SK-N-MC (cell line): ENCODE results near the gene TSPAN12.
A peak's percentile ranks its signal among the peaks of the same experiment; 100 is the strongest.
"Not testable (repeated sequence)": the region's sequence is repeated elsewhere in the genome, so short reads cannot be mapped to it uniquely, and the experiment has no call there.

Experiments
- DNase-seq: peaks from one replicate; pipeline ENCODE4 v3.0.0-alpha.2; 2011; ENCODE audit warnings: low read depth, low spot score
- H3K27ac ChIP-seq: fragments of 200-600 bp; sonication (generic); 2 replicates; pipeline ENCODE4 v1.5.1; 2016; ENCODE audit warnings: mixed run types
- H3K36me3 ChIP-seq: fragments of 200-600 bp; sonication (generic); 2 replicates; pipeline ENCODE4 v1.6.1; 2017; ENCODE audit warnings: antibody characterized with exemption, low read length, mixed read lengths; ENCODE audit not compliant: insufficient read depth
- H3K4me3 ChIP-seq: fragments of 200-600 bp; sonication (generic); 2 replicates; pipeline ENCODE4 v1.5.1; 2016
- H3K9ac ChIP-seq: fragments of 200-600 bp; sonication (generic); 2 replicates; pipeline ENCODE4 v1.8.0; 2017; ENCODE audit warnings: mixed run types, mixed read lengths; ENCODE audit not compliant: insufficient read length
- H3K9me3 ChIP-seq: fragments of 200-600 bp; sonication (generic); 2 replicates; pipeline ENCODE4 v1.6.1; 2017; ENCODE audit warnings: low read depth, mild to moderate bottlenecking, antibody characterized with exemption, low read length, moderate library complexity, mixed read lengths
- EZH2 ChIP-seq: fragments of 200-600 bp; sonication (generic); IDR thresholded peaks from one replicate; pipeline ENCODE4 v1.6.1; 2017; ENCODE audit warnings: antibody characterized with exemption
- FOXP2 ChIP-seq: optimal IDR thresholded peaks from 2 replicates; pipeline ENCODE3; 2011; ENCODE audit warnings: mild to moderate bottlenecking, moderate library complexity; ENCODE audit not compliant: insufficient read depth; ENCODE audit errors: extremely low read length, control extremely low read depth
- POLR2AphosphoS5 ChIP-seq: IDR thresholded peaks from 2 replicates; pipeline ENCODE4 v1.6.1; 2012; ENCODE audit warnings: mild to moderate bottlenecking, low read depth, low read length, borderline replicate concordance

The TSPAN12 gene, protein sequence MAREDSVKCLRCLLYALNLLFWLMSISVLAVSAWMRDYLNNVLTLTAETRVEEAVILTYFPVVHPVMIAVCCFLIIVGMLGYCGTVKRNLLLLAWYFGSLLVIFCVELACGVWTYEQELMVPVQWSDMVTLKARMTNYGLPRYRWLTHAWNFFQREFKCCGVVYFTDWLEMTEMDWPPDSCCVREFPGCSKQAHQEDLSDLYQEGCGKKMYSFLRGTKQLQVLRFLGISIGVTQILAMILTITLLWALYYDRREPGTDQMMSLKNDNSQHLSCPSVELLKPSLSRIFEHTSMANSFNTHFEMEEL

DNA sequence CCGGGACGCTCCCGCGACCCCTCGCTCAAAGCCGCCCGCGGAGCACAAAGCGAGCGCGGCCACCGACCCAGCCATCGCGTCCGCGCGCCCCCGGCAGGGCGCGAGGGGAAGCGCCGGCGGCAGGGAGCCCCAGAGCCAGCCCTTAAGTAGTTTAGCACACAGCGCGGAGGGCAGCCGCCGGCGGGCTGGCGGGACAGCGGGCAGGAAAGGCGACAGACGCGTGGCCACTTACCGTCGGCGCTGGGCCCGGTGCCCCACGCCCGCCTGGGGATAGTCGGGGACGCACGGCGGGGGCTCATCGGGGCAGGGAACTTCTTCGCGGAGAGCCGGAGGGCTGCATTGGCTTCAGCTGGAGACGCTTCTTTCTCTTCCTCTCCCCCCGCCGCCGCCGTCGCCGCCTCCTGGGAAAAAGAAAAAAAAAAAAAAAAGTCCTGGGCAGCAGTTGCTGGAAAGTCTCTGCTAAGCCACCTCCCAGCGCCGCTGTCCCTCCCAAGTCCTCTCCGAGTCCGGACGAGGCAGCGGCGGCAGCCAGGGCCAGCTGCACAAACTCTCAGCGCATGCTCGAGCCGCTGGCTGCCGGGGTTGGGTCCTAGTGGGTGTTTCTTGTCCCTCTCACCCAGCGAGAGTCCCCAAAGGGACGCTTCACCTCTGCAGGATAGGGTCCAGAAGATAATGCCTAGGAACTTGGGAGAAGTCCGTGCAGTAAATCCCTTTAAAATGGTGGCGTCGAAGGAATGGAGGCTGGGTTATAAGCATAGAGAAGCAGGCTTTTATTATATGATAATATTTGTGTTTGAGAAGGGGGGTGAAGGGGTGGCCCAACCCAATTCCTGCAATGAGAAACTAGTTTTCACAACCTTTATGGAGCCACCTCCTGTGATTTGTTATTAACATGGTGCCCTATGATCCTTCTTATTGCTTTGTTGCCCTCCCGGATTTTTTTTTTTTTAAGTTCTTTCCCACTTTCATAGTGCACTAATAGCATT, at the start of gene TSPAN12:
TSS of gene TSPAN12 (minus strand) at position 557 of the 986 bp plus-strand sequence. CDS start 1,381 bp downstream, outside the sequence.
- Histone ChIP-seq H3K27ac (no peak within 1 kb of the TSS), H3K9me3 (no peaks in the 10 kb centered on the region), H3K36me3 (no peaks in the 10 kb centered on the region), H3K4me3 (peak within 1 kb of the TSS; percentile 80), H3K9ac (peak within 1 kb of the TSS; percentile 67)
- TF ChIP-seq FOXP2 (no peak), EZH2 (no peak), POLR2AphosphoS5 (peak; percentile 51; the same call in 1 of the 2 replicates)
- no peak for DNase-seq

GRCh38 chr7:120898715-120899499, 41.0 kb upstream of the TSPAN12 start:
- TF ChIP-seq POLR2AphosphoS5 (no peak), EZH2 (no peak), FOXP2 (no peak)
- no peaks in the 10 kb centered on the region for H3K9me3 ChIP-seq
- DNase-seq = no peak

GRCh38 chr7:120895253-120895652, 37.3 kb upstream of the TSPAN12 start:
- H3K27ac ChIP-seq, H3K9me3 ChIP-seq, H3K9ac ChIP-seq, DNase-seq, H3K36me3 ChIP-seq, H3K4me3 ChIP-seq: not testable (repeated sequence)

More at GRCh38 chr7:120898715-120899499, 41.0 kb upstream of the TSPAN12 start:
- Histone ChIP-seq H3K36me3 (no peaks in the 10 kb centered on the region), H3K9ac (no peak overlapping the region), H3K4me3 (no peak overlapping the region), H3K27ac (no peak overlapping the region)

- H3K4me3 ChIP-seq, H3K9me3 ChIP-seq, H3K9ac ChIP-seq, DNase-seq, H3K27ac ChIP-seq, H3K36me3 ChIP-seq: not testable (repeated sequence)
Observed at GRCh38 chr7:120885602-120886001, 27.7 kb upstream of the TSPAN12 start.

DNA sequence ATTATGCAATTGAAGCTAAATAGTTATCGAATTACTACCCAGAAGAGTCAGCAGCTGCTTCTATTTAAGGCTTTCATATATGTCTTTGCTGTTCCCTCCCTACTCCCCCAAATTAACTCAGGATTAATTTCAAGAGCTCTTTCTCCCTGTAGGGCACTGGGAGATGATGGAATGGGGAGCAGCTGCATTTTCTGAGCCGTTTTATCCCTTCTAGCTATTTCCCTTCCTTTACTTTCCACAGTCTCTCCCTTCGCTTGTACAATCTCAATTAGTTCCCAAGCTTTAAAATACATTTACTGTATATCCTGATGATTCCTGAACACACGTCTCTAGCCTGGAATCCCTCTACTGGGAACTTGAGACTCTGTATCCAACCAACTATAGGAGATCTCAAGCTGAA, 19.8 kb upstream of the TSPAN12 start:
- H3K9ac ChIP-seq = no peak overlapping the region
- DNase-seq = no peak
- no peak overlapping the region for H3K4me3 ChIP-seq
- TF ChIP-seq POLR2AphosphoS5 = no peak
- TF ChIP-seq EZH2 = no peak
- TF ChIP-seq FOXP2 = no peak
- H3K27ac ChIP-seq = no peak overlapping the region
- H3K36me3 ChIP-seq = no peaks in the 10 kb centered on the region
- no peaks in the 10 kb centered on the region for H3K9me3 ChIP-seq

DNA sequence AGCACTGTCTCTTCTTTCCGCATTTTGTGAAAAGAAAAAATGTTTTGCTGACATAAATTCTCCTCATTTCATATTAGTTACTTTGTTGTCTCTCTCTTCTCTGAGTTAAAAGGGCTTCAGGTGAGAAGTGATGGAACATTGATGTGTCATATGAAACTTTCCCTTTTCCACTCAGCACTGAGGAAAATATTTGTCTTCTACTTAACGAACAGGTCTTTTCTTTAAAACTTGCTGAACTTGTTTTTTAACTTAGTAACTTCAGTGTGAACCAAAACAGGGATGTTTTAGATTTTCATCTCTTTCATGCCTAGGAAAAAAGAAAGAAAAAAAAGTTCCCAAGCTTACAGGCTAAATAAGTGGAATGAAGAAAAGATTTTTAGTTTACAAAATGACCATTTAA, 19.0 kb upstream of the TSPAN12 start:
- Histone ChIP-seq H3K9ac (no peak overlapping the region), H3K9me3 (no peaks in the 10 kb centered on the region), H3K36me3 (no peaks in the 10 kb centered on the region), H3K4me3 (no peak overlapping the region), H3K27ac (no peak overlapping the region)
- no peak for TF ChIP-seq POLR2AphosphoS5
- TF ChIP-seq FOXP2 = no peak
- no peak for TF ChIP-seq EZH2
- DNase-seq = no peak

DNA sequence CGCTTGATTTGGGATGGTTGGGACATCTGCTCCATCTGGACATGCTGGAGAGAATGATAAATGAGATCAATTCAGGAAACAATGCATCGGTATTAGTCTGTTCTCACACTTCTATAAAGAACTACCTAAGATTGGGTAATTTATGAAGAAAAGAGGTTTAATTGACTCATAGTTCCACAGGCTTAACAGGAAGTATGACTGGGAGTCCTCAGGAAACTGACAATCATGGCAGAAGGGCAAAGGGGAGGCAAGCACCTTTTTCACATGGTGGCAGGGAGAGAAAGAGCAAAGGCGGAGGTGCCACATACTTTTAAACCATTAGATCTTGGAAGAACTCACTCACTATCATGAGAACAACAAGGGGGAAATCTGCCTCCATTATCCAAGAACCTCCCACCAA, 16.8 kb upstream of the TSPAN12 start:
- Histone ChIP-seq H3K4me3 (no peak overlapping the region), H3K27ac (no peak overlapping the region), H3K9me3 (no peaks in the 10 kb centered on the region), H3K9ac (no peak overlapping the region), H3K36me3 (no peaks in the 10 kb centered on the region)
- TF ChIP-seq POLR2AphosphoS5 (no peak), FOXP2 (no peak), EZH2 (no peak)
- DNase-seq = no peak

- no peak for TF ChIP-seq POLR2AphosphoS5
- TF ChIP-seq FOXP2 = no peak
- TF ChIP-seq EZH2 = no peak
- Histone ChIP-seq H3K9ac (no peak overlapping the region), H3K4me3 (no peak overlapping the region), H3K36me3 (no peaks in the 10 kb centered on the region), H3K27ac (no peak overlapping the region), H3K9me3 (no peaks in the 10 kb centered on the region)
- no peak for DNase-seq
Observed at GRCh38 chr7:120874016-120874415, 16.1 kb upstream of the TSPAN12 start.
